Thoracic aorta (tissue), 2 donors: ENCODE data around the gene CENPO. TPM values are rescaled to one million over a fixed set of nuclear protein-coding genes. Genes with fewer than 3 reads are reported as not detected.

ENCODE experiments used
- ATAC-seq: fragments of 150-250 bp; one replicate; pipeline ENCODE4 v1.8.0; 2017; ENCODE audit warnings: low read depth; ENCODE audit not compliant: insufficient number of reproducible peaks, low FRiP score
- DNase-seq: peaks from one replicate; pipeline ENCODE4 v3.0.0-alpha.2; 2020; ENCODE audit warnings: low spot score
- H3K27ac ChIP-seq, 2 donors: fragments of 200-600 bp; sonication (generic); 1 replicate in 1 of 2; 2 replicates in 1 of 2; pipeline ENCODE4 v1.5.1; 2016; ENCODE audit warnings: mild to moderate bottlenecking in 2 of 2, moderate library complexity in 2 of 2
- H3K27me3 ChIP-seq: fragments of 200-600 bp; sonication (generic); replicated peaks from 2 replicates; pipeline ENCODE4 v1.6.0; 2016; ENCODE audit warnings: mild to moderate bottlenecking; ENCODE audit not compliant: insufficient read depth
- H3K36me3 ChIP-seq: fragments of 200-600 bp; sonication (generic); one replicate; pipeline ENCODE4 v1.5.1; 2016
- H3K4me1 ChIP-seq, 2 donors: fragments of 200-600 bp; sonication (generic); 1 replicate in 1 of 2; 2 replicates in 1 of 2; pipeline versions ENCODE4 v1.5.1 to v1.6.0; 2016; ENCODE audit warnings: low read depth in 2 of 2, mild to moderate bottlenecking in 1 of 2; ENCODE audit not compliant: control insufficient read depth in 1 of 2
- H3K4me3 ChIP-seq: fragments of 200-600 bp; sonication (generic); 2 replicates; pipeline ENCODE4 v1.5.1; 2016; ENCODE audit warnings: mild to moderate bottlenecking
- H3K9me3 ChIP-seq: fragments of 200-600 bp; sonication (generic); 2 replicates; pipeline ENCODE4 v1.5.1; 2016
- CTCF ChIP-seq: fragments of 200-600 bp; sonication (generic); IDR thresholded peaks from one replicate; pipeline ENCODE4 v1.5.1; 2019; ENCODE audit warnings: antibody characterized with exemption
- total RNA-seq, 2 donors: library from RNA; depleted of rRNA; stranded (reverse); fragments of >200 nt; gene quantifications; one replicate each; pipeline versions ENCODE4 v1.1.0 to v1.2.3, GENCODE V29; 2016

Gene CENPO
- total RNA-seq: 1 to 10 TPM; 2.5 to 9.2 TPM

GRCh38 chr2:24792874-24793760 is at the start of gene CENPO, which contains the start of gene PTRHD1:
TSS of gene CENPO (plus strand) at chr2:24793425. CDS start at chr2:24793920, 495 bp downstream.
TSS of gene PTRHD1 (minus strand) at chr2:24793391. CDS start at chr2:24793377, 14 bp downstream.
- peak within 1 kb of the TSS; percentile 99 for H3K27ac ChIP-seq
- H3K9me3 ChIP-seq: no peaks in the 10 kb centered on the region
- peak within 1 kb of the TSS; percentile 98 for H3K4me3 ChIP-seq
- no peaks in the 10 kb centered on the region for H3K27me3 ChIP-seq
- ATAC-seq: peak; percentile 93
- peaks cover 8 to 16% of the 10 kb centered on the region in 2 donors for H3K4me1 ChIP-seq
- peak; percentile 50 for TF ChIP-seq CTCF
- peak; percentile 86 for DNase-seq
- H3K36me3 ChIP-seq: no peaks in the 10 kb centered on the region

GRCh38 chr2:24743924-24744323 is 49.3 kb upstream of the CENPO start:
- Histone ChIP-seq H3K4me1 (no peaks in the 10 kb centered on the region), H3K4me3 (no peak overlapping the region), H3K36me3 (peaks cover 8% of the 10 kb centered on the region), H3K9me3 (no peaks in the 10 kb centered on the region), H3K27me3 (no peaks in the 10 kb centered on the region), H3K27ac (no peak overlapping the region)
- ATAC-seq (no peak), DNase-seq (no peak)
- TF ChIP-seq CTCF: no peak

DNA sequence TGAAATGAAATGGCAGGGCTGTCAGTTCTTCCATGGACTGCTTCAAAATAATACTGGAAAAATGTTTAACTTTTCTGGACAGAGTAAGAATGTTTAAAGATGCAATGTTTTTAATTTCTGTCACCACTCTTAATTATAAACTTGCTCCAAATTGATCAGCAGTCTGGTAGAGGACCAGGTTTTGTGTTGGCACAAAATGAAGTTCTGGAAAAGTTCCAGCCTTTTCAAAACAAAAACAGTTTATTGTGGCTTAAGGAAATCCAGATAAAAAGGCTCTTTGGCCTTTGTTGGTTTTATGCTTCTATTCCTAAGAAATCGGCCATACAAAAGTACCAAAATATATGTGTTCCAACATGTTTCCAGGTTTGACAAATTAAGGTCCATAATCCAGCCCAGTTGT is 48.9 kb upstream of the CENPO start:
- TF ChIP-seq CTCF: no peak
- no peaks in the 10 kb centered on the region for H3K4me1 ChIP-seq
- H3K9me3 ChIP-seq: no peaks in the 10 kb centered on the region
- no peaks in the 10 kb centered on the region for H3K27me3 ChIP-seq
- H3K27ac ChIP-seq: no peak overlapping the region
- no peak for ATAC-seq
- no peak for DNase-seq
- peaks cover 8% of the 10 kb centered on the region for H3K36me3 ChIP-seq
- H3K4me3 ChIP-seq: no peak overlapping the region

GRCh38 chr2:24745825-24746224 is 47.4 kb upstream of the CENPO start:
- peaks cover 8% of the 10 kb centered on the region for H3K36me3 ChIP-seq
- H3K27me3 ChIP-seq: no peaks in the 10 kb centered on the region
- TF ChIP-seq CTCF: no peak
- DNase-seq (no peak), ATAC-seq (no peak)
- no peaks in the 10 kb centered on the region for H3K4me1 ChIP-seq
- no peak overlapping the region for H3K27ac ChIP-seq
- no peaks in the 10 kb centered on the region for H3K9me3 ChIP-seq
- no peak overlapping the region for H3K4me3 ChIP-seq

- no peak overlapping the region for H3K27ac ChIP-seq
- no peaks in the 10 kb centered on the region for H3K27me3 ChIP-seq
- no peaks in the 10 kb centered on the region for H3K9me3 ChIP-seq
- TF ChIP-seq CTCF: no peak
- no peak overlapping the region for H3K4me3 ChIP-seq
- H3K4me1 ChIP-seq: no peaks in the 10 kb centered on the region
- DNase-seq: no peak
- no peaks in the 10 kb centered on the region for H3K36me3 ChIP-seq
- no peak for ATAC-seq
Measured at GRCh38 chr2:24747299-24747698, 45.9 kb upstream of the CENPO start.
